ENCODE results near the gene APBB2.
A peak's percentile ranks its signal among the peaks of the same experiment; 100 is the strongest.

Gene APBB2

GRCh38 chr4:41135801-41136200 lies 78.5 kb downstream of the APBB2 start:
- no peak overlapping the region for H3K4me3 ChIP-seq (ENCODE audit: low read depth, low read length)
- peak overlapping the region; percentile 89 for H3K4ac ChIP-seq (ENCODE audit: low read depth, low read length)
- peaks cover 17% of the 10 kb centered on the region for H3K79me1 ChIP-seq (ENCODE audit: low read length)
- no peak overlapping the region for H4K8ac ChIP-seq (ENCODE audit: low read depth, low read length)
- no peaks in the 10 kb centered on the region for H3K36me3 ChIP-seq (ENCODE audit: control insufficient read depth in 1 of 2, insufficient read depth in 2 of 2, low read length in 2 of 2)
- peak; percentile 65 to 72 for DNase-seq
- peak overlapping the region; percentile 83 for H2AK5ac ChIP-seq (ENCODE audit: low read length)
- peak overlapping the region; percentile 84 for H3K14ac ChIP-seq (ENCODE audit: low read length)
- no peak overlapping the region for H2BK12ac ChIP-seq (ENCODE audit: low read length)
- H3K23ac ChIP-seq (ENCODE audit: low read length), result no peak overlapping the region
- no peak overlapping the region for H2AFZ ChIP-seq (ENCODE audit: insufficient read depth, low read length, poor library complexity)
- H2BK120ac ChIP-seq (ENCODE audit: insufficient read depth, low read length, poor library complexity), result peak overlapping the region; percentile 43
- no peak overlapping the region for H4K12ac ChIP-seq (ENCODE audit: low read depth, low read length)
- no peak overlapping the region for H3K4me2 ChIP-seq (ENCODE audit: low read length)
- no peak overlapping the region for H3K27ac ChIP-seq (ENCODE audit: low read depth, low read length)
- no peaks in the 10 kb centered on the region for H3K27me3 ChIP-seq (ENCODE audit: insufficient read depth, low read length)
- no peak overlapping the region for H2BK5ac ChIP-seq (ENCODE audit: low read depth, low read length, poor library complexity)
- H3K9me3 ChIP-seq (ENCODE audit: insufficient read depth, low read depth, low read length), result no peaks in the 10 kb centered on the region
- no peaks in the 10 kb centered on the region for H3K79me2 ChIP-seq (ENCODE audit: control insufficient read depth, insufficient read depth, low read length, poor library complexity)
- H4K91ac ChIP-seq (ENCODE audit: low read depth, low read length), result peak overlapping the region; percentile 62
- H3K9ac ChIP-seq (ENCODE audit: low read length), result no peak overlapping the region
- H3K4me1 ChIP-seq (ENCODE audit: control insufficient read depth in 1 of 2, insufficient read depth in 2 of 2, low read length in 2 of 2), result peaks cover 11 to 13% of the 10 kb centered on the region in 2 experiments
- no CpG with 5 or more reads among the region's 2 CpGs for WGBS (ENCODE audit: extremely low coverage, insufficient coverage, insufficient read length)
- H3K18ac ChIP-seq (ENCODE audit: low read length), result peak overlapping the region; percentile 78

- H3K4ac ChIP-seq (ENCODE audit: low read depth, low read length), result peak overlapping the region; percentile 33
- no CpG with 5 or more reads among the region's 2 CpGs for WGBS (ENCODE audit: extremely low coverage, insufficient coverage, insufficient read length)
- peak overlapping the region; percentile 47 for H2BK120ac ChIP-seq (ENCODE audit: insufficient read depth, low read length, poor library complexity)
- no peaks in the 10 kb centered on the region for H3K9me3 ChIP-seq (ENCODE audit: insufficient read depth, low read depth, low read length)
- peak overlapping the region; percentile 83 for H3K27ac ChIP-seq (ENCODE audit: low read depth, low read length)
- H3K4me3 ChIP-seq (ENCODE audit: low read depth, low read length), result no peak overlapping the region
- H2AFZ ChIP-seq (ENCODE audit: insufficient read depth, low read length, poor library complexity), result no peak overlapping the region
- H2AK5ac ChIP-seq (ENCODE audit: low read length), result no peak overlapping the region
- H3K9ac ChIP-seq (ENCODE audit: low read length), result no peak overlapping the region
- H3K4me2 ChIP-seq (ENCODE audit: low read length), result no peak overlapping the region
- no peaks in the 10 kb centered on the region for H3K79me2 ChIP-seq (ENCODE audit: control insufficient read depth, insufficient read depth, low read length, poor library complexity)
- H3K23ac ChIP-seq (ENCODE audit: low read length), result no peak overlapping the region
- no peak overlapping the region for H3K18ac ChIP-seq (ENCODE audit: low read length)
- H3K4me1 ChIP-seq (ENCODE audit: control insufficient read depth in 1 of 2, insufficient read depth in 2 of 2, low read length in 2 of 2), result peaks cover 18 to 23% of the 10 kb centered on the region in 2 experiments
- no peaks in the 10 kb centered on the region for H3K27me3 ChIP-seq (ENCODE audit: insufficient read depth, low read length)
- no peak overlapping the region for H4K12ac ChIP-seq (ENCODE audit: low read depth, low read length)
- H3K79me1 ChIP-seq (ENCODE audit: low read length), result peaks cover 22% of the 10 kb centered on the region
- peak overlapping the region; percentile 51 for H4K91ac ChIP-seq (ENCODE audit: low read depth, low read length)
- peak overlapping the region; percentile 84 for H2BK5ac ChIP-seq (ENCODE audit: low read depth, low read length, poor library complexity)
- H2BK12ac ChIP-seq (ENCODE audit: low read length), result peak overlapping the region; percentile 36
- no peak for DNase-seq
- no peaks in the 10 kb centered on the region for H3K36me3 ChIP-seq (ENCODE audit: control insufficient read depth in 1 of 2, insufficient read depth in 2 of 2, low read length in 2 of 2)
- peak overlapping the region; percentile 48 for H3K14ac ChIP-seq (ENCODE audit: low read length)
- no peak overlapping the region for H4K8ac ChIP-seq (ENCODE audit: low read depth, low read length)
Measured at GRCh38 chr4:41134581-41134980, 79.8 kb downstream of the APBB2 start.

- Histone ChIP-seq H3K27me3 (ENCODE audit: insufficient read depth, low read length) (no peaks in the 10 kb centered on the region), H3K4me2 (ENCODE audit: low read length) (peak overlapping the region; percentile 41), H2AFZ (ENCODE audit: insufficient read depth, low read length, poor library complexity) (no peak overlapping the region), H3K27ac (ENCODE audit: low read depth, low read length) (peak overlapping the region; percentile 83), H2BK5ac (ENCODE audit: low read depth, low read length, poor library complexity) (peak overlapping the region; percentile 69), H2BK12ac (ENCODE audit: low read length) (peak overlapping the region; percentile 88), H4K91ac (ENCODE audit: low read depth, low read length) (peak overlapping the region; percentile 26), H3K14ac (ENCODE audit: low read length) (no peak overlapping the region), H3K79me2 (ENCODE audit: control insufficient read depth, insufficient read depth, low read length, poor library complexity) (no peaks in the 10 kb centered on the region), H2BK120ac (ENCODE audit: insufficient read depth, low read length, poor library complexity) (peak overlapping the region; percentile 13), H3K4ac (ENCODE audit: low read depth, low read length) (no peak overlapping the region), H3K18ac (ENCODE audit: low read length) (no peak overlapping the region), H3K9me3 (ENCODE audit: insufficient read depth, low read depth, low read length) (no peaks in the 10 kb centered on the region), H2AK5ac (ENCODE audit: low read length) (no peak overlapping the region), H4K12ac (ENCODE audit: low read depth, low read length) (no peak overlapping the region), H3K23ac (ENCODE audit: low read length) (no peak overlapping the region), H3K4me1 (ENCODE audit: control insufficient read depth in 1 of 2, insufficient read depth in 2 of 2, low read length in 2 of 2) (peaks cover 18 to 26% of the 10 kb centered on the region in 2 experiments), H4K8ac (ENCODE audit: low read depth, low read length) (no peak overlapping the region), H3K9ac (ENCODE audit: low read length) (no peak overlapping the region), H3K4me3 (ENCODE audit: low read depth, low read length) (no peak overlapping the region), H3K36me3 (ENCODE audit: control insufficient read depth in 1 of 2, insufficient read depth in 2 of 2, low read length in 2 of 2) (no peaks in the 10 kb centered on the region), H3K79me1 (ENCODE audit: low read length) (peaks cover 22% of the 10 kb centered on the region)
- no CpG with 5 or more reads among the region's 3 CpGs for WGBS (ENCODE audit: extremely low coverage, insufficient coverage, insufficient read length)
- peak; percentile 96 to 97 for DNase-seq
Measured at GRCh38 chr4:41133454-41134018, 80.8 kb downstream of the APBB2 start.

GRCh38 chr4:41132055-41132683 lies 82.2 kb downstream of the APBB2 start:
- Histone ChIP-seq H3K4ac (ENCODE audit: low read depth, low read length) (no peak overlapping the region), H2BK12ac (ENCODE audit: low read length) (no peak overlapping the region), H3K36me3 (ENCODE audit: control insufficient read depth in 1 of 2, insufficient read depth in 2 of 2, low read length in 2 of 2) (no peaks in the 10 kb centered on the region), H4K8ac (ENCODE audit: low read depth, low read length) (no peak overlapping the region), H3K4me1 (ENCODE audit: control insufficient read depth in 1 of 2, insufficient read depth in 2 of 2, low read length in 2 of 2) (peaks cover 18 to 26% of the 10 kb centered on the region in 2 experiments), H3K18ac (ENCODE audit: low read length) (no peak overlapping the region), H3K14ac (ENCODE audit: low read length) (no peak overlapping the region), H4K12ac (ENCODE audit: low read depth, low read length) (no peak overlapping the region), H2BK120ac (ENCODE audit: insufficient read depth, low read length, poor library complexity) (no peak overlapping the region), H3K9me3 (ENCODE audit: insufficient read depth, low read depth, low read length) (no peaks in the 10 kb centered on the region), H3K23ac (ENCODE audit: low read length) (no peak overlapping the region), H2AFZ (ENCODE audit: insufficient read depth, low read length, poor library complexity) (no peak overlapping the region), H3K27ac (ENCODE audit: low read depth, low read length) (peak overlapping the region; percentile 57), H3K27me3 (ENCODE audit: insufficient read depth, low read length) (no peaks in the 10 kb centered on the region), H3K79me1 (ENCODE audit: low read length) (peaks cover 22% of the 10 kb centered on the region), H3K9ac (ENCODE audit: low read length) (no peak overlapping the region), H2AK5ac (ENCODE audit: low read length) (no peak overlapping the region), H3K4me2 (ENCODE audit: low read length) (no peak overlapping the region), H3K79me2 (ENCODE audit: control insufficient read depth, insufficient read depth, low read length, poor library complexity) (no peaks in the 10 kb centered on the region), H3K4me3 (ENCODE audit: low read depth, low read length) (no peak overlapping the region), H2BK5ac (ENCODE audit: low read depth, low read length, poor library complexity) (no peak overlapping the region), H4K91ac (ENCODE audit: low read depth, low read length) (no peak overlapping the region)
- no CpG with 5 or more reads among the region's 2 CpGs for WGBS (ENCODE audit: extremely low coverage, insufficient coverage, insufficient read length)
- no peak for DNase-seq
